ENCODE measurements around the gene KCNE2.

Gene KCNE2

DNA sequence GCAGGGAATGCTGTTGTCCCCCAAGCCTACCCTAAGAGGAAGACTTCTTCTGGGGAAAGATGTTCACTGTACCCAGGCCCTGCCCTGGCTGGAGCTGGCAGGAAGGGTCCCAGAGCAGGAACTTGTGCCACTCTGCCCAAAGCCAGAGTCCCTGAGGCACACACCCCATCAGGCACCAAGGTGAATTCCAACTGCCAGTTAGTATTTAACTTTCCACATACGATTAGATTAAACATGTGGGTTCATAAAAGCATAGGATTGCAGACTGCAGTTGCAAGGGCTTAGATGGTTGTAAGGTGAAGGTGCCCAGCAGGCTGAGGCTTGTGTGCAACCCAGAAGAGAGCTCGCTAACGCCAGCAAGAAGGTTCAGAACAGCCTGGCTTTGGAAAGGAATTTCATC is at the start of gene KCNE2:
KCNE2 (plus strand) TSS at position 274 of the 400 bp plus-strand sequence. CDS start 6,473 bp downstream, outside the sequence.
- TF ChIP-seq EZH2phosphoT487 (IDR thresholded peaks at IDR 0.05; ENCODE audit: borderline replicate concordance) (no peak), CTCF (conservative IDR thresholded peaks at IDR 0.05; ENCODE audit: low read length) (no peak)
- H3K9me3 ChIP-seq (ENCODE audit: insufficient read depth, low read depth, low read length): no peaks in the 10 kb centered on the region
- H3K9me2 ChIP-seq (replicated peaks; ENCODE audit: low read depth, low read length): no peaks in the 10 kb centered on the region
- H3K36me3 ChIP-seq (ENCODE audit: insufficient read depth, low read length): no peaks in the 10 kb centered on the region
- no peaks in the 10 kb centered on the region for H3F3A ChIP-seq (ENCODE audit: low read depth)
- no peak within 1 kb of the TSS for H3K4me3 ChIP-seq (ENCODE audit: low read length, poor library complexity, severe bottlenecking)
- H3K79me2 ChIP-seq (ENCODE audit: insufficient read depth, low read length): no peaks in the 10 kb centered on the region
- H3K4me1 ChIP-seq (ENCODE audit: insufficient read depth, low read length, poor library complexity, severe bottlenecking): no peaks in the 10 kb centered on the region
- no peak within 1 kb of the TSS for H3K4me2 ChIP-seq (ENCODE audit: low read depth, low read length, poor library complexity, severe bottlenecking)
- H4K20me1 ChIP-seq (ENCODE audit: insufficient read depth, low read length, poor library complexity, severe bottlenecking): no peaks in the 10 kb centered on the region
- no peak within 1 kb of the TSS for H2AFZ ChIP-seq (ENCODE audit: low read length)
- H3K27me3 ChIP-seq (ENCODE audit: insufficient read depth, low read length, poor library complexity, severe bottlenecking): peaks cover 5% of the 10 kb centered on the region
- H3K9ac ChIP-seq (ENCODE audit: low read depth, low read length, poor library complexity, severe bottlenecking): no peak within 1 kb of the TSS

GRCh38 chr21:34319585-34319984 is 44.2 kb upstream of the KCNE2 start:
- H3K9me3 ChIP-seq (ENCODE audit: insufficient read depth, low read depth, low read length): no peaks in the 10 kb centered on the region
- no peak overlapping the region for H3K4me3 ChIP-seq (ENCODE audit: low read length, poor library complexity, severe bottlenecking)
- no peaks in the 10 kb centered on the region for H3K36me3 ChIP-seq (ENCODE audit: insufficient read depth, low read length)
- no peaks in the 10 kb centered on the region for H3K9me2 ChIP-seq (replicated peaks; ENCODE audit: low read depth, low read length)
- no peak overlapping the region for H3K9ac ChIP-seq (ENCODE audit: low read depth, low read length, poor library complexity, severe bottlenecking)
- no peak overlapping the region for H2AFZ ChIP-seq (ENCODE audit: low read length)
- no peaks in the 10 kb centered on the region for H3K27me3 ChIP-seq (ENCODE audit: insufficient read depth, low read length, poor library complexity, severe bottlenecking)
- no peak overlapping the region for H3K4me2 ChIP-seq (ENCODE audit: low read depth, low read length, poor library complexity, severe bottlenecking)
- no peaks in the 10 kb centered on the region for H3K79me2 ChIP-seq (ENCODE audit: insufficient read depth, low read length)
- no peaks in the 10 kb centered on the region for H3K4me1 ChIP-seq (ENCODE audit: insufficient read depth, low read length, poor library complexity, severe bottlenecking)
- H3F3A ChIP-seq (ENCODE audit: low read depth): no peaks in the 10 kb centered on the region
- TF ChIP-seq EZH2phosphoT487 (IDR thresholded peaks at IDR 0.05; ENCODE audit: borderline replicate concordance): no peak
- no peak for TF ChIP-seq CTCF (conservative IDR thresholded peaks at IDR 0.05; ENCODE audit: low read length)
- H4K20me1 ChIP-seq (ENCODE audit: insufficient read depth, low read length, poor library complexity, severe bottlenecking): no peaks in the 10 kb centered on the region

DNA sequence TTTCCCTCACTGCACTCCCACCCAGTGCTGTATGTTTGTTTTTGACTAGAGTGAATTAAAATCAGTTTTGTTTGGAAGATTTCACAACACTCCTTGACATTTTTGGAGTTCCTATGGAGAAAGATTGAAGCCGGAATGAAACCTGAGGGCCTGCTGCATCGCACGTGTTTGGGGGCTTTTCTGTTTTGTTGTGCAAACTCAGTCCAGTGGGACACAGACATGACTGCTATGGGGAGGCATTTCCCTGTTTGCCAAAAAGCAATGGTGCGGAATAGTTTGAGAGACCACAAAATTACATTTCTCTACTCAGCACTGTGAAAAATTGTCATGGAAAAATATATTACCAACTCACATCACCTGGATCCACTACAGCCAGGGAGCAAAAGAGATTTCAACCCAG is 43.8 kb upstream of the KCNE2 start:
- TF ChIP-seq CTCF (conservative IDR thresholded peaks at IDR 0.05; ENCODE audit: low read length): no peak
- TF ChIP-seq EZH2phosphoT487 (IDR thresholded peaks at IDR 0.05; ENCODE audit: borderline replicate concordance): no peak
- H2AFZ ChIP-seq (ENCODE audit: low read length): no peak overlapping the region
- H3F3A ChIP-seq (ENCODE audit: low read depth): no peaks in the 10 kb centered on the region
- no peaks in the 10 kb centered on the region for H3K27me3 ChIP-seq (ENCODE audit: insufficient read depth, low read length, poor library complexity, severe bottlenecking)
- H3K9me2 ChIP-seq (replicated peaks; ENCODE audit: low read depth, low read length): no peaks in the 10 kb centered on the region
- H3K9ac ChIP-seq (ENCODE audit: low read depth, low read length, poor library complexity, severe bottlenecking): no peak overlapping the region
- H4K20me1 ChIP-seq (ENCODE audit: insufficient read depth, low read length, poor library complexity, severe bottlenecking): no peaks in the 10 kb centered on the region
- no peak overlapping the region for H3K4me2 ChIP-seq (ENCODE audit: low read depth, low read length, poor library complexity, severe bottlenecking)
- no peaks in the 10 kb centered on the region for H3K9me3 ChIP-seq (ENCODE audit: insufficient read depth, low read depth, low read length)
- no peak overlapping the region for H3K4me3 ChIP-seq (ENCODE audit: low read length, poor library complexity, severe bottlenecking)
- no peaks in the 10 kb centered on the region for H3K4me1 ChIP-seq (ENCODE audit: insufficient read depth, low read length, poor library complexity, severe bottlenecking)
- H3K36me3 ChIP-seq (ENCODE audit: insufficient read depth, low read length): no peaks in the 10 kb centered on the region
- no peaks in the 10 kb centered on the region for H3K79me2 ChIP-seq (ENCODE audit: insufficient read depth, low read length)

All from Loucy (cell line).